Loucy (cell line): ENCODE results near the gene MYCBPAP.

Experiments
- H2AFZ ChIP-seq: fragments of 200-600 bp; sonication (generic); 2 replicates; pipeline ENCODE4 v1.6.0; 2016; ENCODE audit warnings: antibody characterized with exemption, mild to moderate bottlenecking, low read length, moderate library complexity
- H3F3A ChIP-seq: fragments of 200-600 bp; 2 replicates; pipeline ENCODE4 v1.6.0; 2016; ENCODE audit warnings: antibody characterized with exemption, low read depth, mild to moderate bottlenecking
- H3K27me3 ChIP-seq: fragments of 200-600 bp; sonication (generic); 2 replicates; pipeline ENCODE4 v1.6.1; 2014; ENCODE audit warnings: low read length, mild to moderate bottlenecking; ENCODE audit not compliant: insufficient read depth, poor library complexity, severe bottlenecking
- H3K36me3 ChIP-seq: fragments of 200-600 bp; sonication (generic); 2 replicates; pipeline ENCODE4 v1.6.1; 2016; ENCODE audit warnings: low read length; ENCODE audit not compliant: insufficient read depth
- H3K4me1 ChIP-seq: fragments of 200-600 bp; sonication (generic); 2 replicates; pipeline ENCODE4 v1.5.1; 2014; ENCODE audit warnings: low read length, mild to moderate bottlenecking; ENCODE audit not compliant: insufficient read depth, poor library complexity, severe bottlenecking
- H3K4me2 ChIP-seq: fragments of 200-600 bp; sonication (generic); 2 replicates; pipeline ENCODE4 v1.6.0; 2014; ENCODE audit warnings: antibody characterized with exemption, low read length, low read depth, mild to moderate bottlenecking; ENCODE audit not compliant: poor library complexity, severe bottlenecking
- H3K4me3 ChIP-seq: fragments of 200-600 bp; sonication (generic); 2 replicates; pipeline ENCODE4 v1.5.1; 2014; ENCODE audit warnings: low read length, mild to moderate bottlenecking, mixed read lengths; ENCODE audit not compliant: poor library complexity, severe bottlenecking
- H3K79me2 ChIP-seq: fragments of 200-600 bp; sonication (generic); 2 replicates; pipeline ENCODE4 v1.6.1; 2014; ENCODE audit warnings: low read length; ENCODE audit not compliant: insufficient read depth
- H3K9ac ChIP-seq: fragments of 200-600 bp; sonication (generic); 2 replicates; pipeline ENCODE4 v1.6.0; 2014; ENCODE audit warnings: mild to moderate bottlenecking, low read depth, low read length, moderate library complexity; ENCODE audit not compliant: poor library complexity, severe bottlenecking
- H3K9me2 ChIP-seq: fragments of 200-600 bp; sonication (generic); replicated peaks from 2 replicates; pipeline ENCODE4 v1.6.1; 2016; ENCODE audit warnings: low read depth, low read length, mixed read lengths
- H3K9me3 ChIP-seq: fragments of 200-600 bp; sonication (generic); 2 replicates; pipeline ENCODE4 v1.6.1; 2014; ENCODE audit warnings: mild to moderate bottlenecking, antibody characterized with exemption, low read length, low read depth; ENCODE audit not compliant: insufficient read depth
- H4K20me1 ChIP-seq: fragments of 200-600 bp; sonication (generic); 2 replicates; pipeline ENCODE4 v1.6.0; 2014; ENCODE audit warnings: antibody characterized with exemption, low read length, mild to moderate bottlenecking; ENCODE audit not compliant: insufficient read depth, poor library complexity, severe bottlenecking
- EZH2phosphoT487 ChIP-seq: fragments of 200-600 bp; IDR thresholded peaks from 2 replicates; pipeline ENCODE4 v1.6.1; 2018; ENCODE audit warnings: antibody characterized with exemption, mild to moderate bottlenecking, moderate library complexity, borderline replicate concordance
- TF ChIP-seq, protein P1 (sequence below): fragments of 200-600 bp; sonication (generic); conservative IDR thresholded peaks from 2 replicates; pipeline ENCODE4 v1.5.1; 2014; ENCODE audit warnings: mild to moderate bottlenecking, antibody characterized with exemption, low read length

The MYCBPAP gene

DNA sequence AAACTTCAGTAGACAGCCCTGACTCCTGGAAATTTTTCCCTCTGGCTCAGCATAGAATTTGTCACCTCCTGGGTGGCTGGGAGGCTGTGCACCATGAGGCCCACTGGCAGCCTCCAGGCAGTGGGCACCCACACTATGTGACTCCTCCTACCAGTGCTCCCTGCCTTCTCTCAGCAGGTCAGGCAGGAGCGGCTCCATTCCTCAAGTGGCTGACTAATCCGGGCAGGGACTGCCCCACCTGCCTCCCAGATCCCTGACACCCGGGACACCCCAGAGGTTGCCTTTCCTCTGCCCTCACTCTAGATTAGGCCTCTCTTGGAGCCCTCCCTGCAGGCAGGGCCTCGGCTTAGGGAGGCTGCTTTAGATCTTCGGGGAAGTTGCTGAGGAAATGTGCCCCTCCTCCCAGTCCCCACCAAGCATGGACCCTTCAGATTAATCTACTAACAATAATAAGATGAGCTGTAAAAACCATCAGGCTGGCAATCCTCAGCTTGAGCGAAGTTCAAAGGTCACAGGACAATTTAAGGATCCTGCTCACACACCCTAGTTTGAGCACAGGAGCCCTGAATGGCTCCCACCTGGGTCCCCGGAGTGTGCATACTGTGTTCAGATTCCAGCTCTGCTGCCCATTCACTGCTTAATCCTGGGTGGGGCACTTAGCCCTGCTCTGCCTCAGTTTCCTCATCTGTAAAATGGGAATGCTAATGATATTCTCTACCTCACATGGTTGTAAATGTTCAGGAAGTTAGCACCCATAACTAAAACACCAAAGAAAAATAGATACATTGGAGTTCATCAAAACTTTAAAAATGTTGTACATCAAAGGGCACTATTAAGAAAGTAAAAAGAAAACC, 10.0 kb upstream of the MYCBPAP start:
- H4K20me1 ChIP-seq, result no peaks in the 10 kb centered on the region
- no peaks in the 10 kb centered on the region for H3K79me2 ChIP-seq
- H3K4me1 ChIP-seq, result no peaks in the 10 kb centered on the region
- no peaks in the 10 kb centered on the region for H3K9me3 ChIP-seq
- no peak for TF ChIP-seq EZH2phosphoT487
- TF ChIP-seq, protein P1, sequence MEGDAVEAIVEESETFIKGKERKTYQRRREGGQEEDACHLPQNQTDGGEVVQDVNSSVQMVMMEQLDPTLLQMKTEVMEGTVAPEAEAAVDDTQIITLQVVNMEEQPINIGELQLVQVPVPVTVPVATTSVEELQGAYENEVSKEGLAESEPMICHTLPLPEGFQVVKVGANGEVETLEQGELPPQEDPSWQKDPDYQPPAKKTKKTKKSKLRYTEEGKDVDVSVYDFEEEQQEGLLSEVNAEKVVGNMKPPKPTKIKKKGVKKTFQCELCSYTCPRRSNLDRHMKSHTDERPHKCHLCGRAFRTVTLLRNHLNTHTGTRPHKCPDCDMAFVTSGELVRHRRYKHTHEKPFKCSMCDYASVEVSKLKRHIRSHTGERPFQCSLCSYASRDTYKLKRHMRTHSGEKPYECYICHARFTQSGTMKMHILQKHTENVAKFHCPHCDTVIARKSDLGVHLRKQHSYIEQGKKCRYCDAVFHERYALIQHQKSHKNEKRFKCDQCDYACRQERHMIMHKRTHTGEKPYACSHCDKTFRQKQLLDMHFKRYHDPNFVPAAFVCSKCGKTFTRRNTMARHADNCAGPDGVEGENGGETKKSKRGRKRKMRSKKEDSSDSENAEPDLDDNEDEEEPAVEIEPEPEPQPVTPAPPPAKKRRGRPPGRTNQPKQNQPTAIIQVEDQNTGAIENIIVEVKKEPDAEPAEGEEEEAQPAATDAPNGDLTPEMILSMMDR, result no peak
- no peak overlapping the region for H3K4me2 ChIP-seq
- H3F3A ChIP-seq, result no peaks in the 10 kb centered on the region
- no peak overlapping the region for H3K9ac ChIP-seq
- no peaks in the 10 kb centered on the region for H3K9me2 ChIP-seq
- no peaks in the 10 kb centered on the region for H3K27me3 ChIP-seq
- no peak overlapping the region for H2AFZ ChIP-seq
- H3K36me3 ChIP-seq, result no peaks in the 10 kb centered on the region
- no peak overlapping the region for H3K4me3 ChIP-seq

DNA sequence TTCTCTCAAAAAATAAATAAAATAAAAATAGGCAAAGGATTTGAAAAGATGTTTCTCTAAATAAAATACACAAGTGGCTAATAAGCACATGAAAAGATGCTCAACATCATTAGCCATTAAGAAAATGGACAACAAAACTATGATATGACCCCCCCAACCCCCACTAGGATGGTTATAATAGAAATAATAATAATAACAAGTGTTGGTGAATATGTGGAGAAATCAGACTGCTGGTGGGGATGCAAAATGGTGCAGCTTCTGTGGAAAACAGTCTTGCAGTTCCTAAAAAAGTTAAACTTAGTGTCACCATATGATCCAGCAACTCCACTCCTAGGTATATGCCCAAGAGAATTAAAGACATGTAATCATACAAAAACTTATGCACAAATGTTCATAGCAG, 9.0 kb upstream of the MYCBPAP start:
- Histone ChIP-seq H3K4me3 (no peak overlapping the region), H3K27me3 (no peaks in the 10 kb centered on the region), H2AFZ (no peak overlapping the region), H4K20me1 (no peaks in the 10 kb centered on the region), H3K9ac (no peak overlapping the region), H3K36me3 (no peaks in the 10 kb centered on the region), H3K9me3 (no peaks in the 10 kb centered on the region), H3K79me2 (no peaks in the 10 kb centered on the region), H3K9me2 (no peaks in the 10 kb centered on the region), H3F3A (no peaks in the 10 kb centered on the region), H3K4me2 (no peak overlapping the region), H3K4me1 (no peaks in the 10 kb centered on the region)
- TF ChIP-seq, protein P1, result no peak
- TF ChIP-seq EZH2phosphoT487, result no peak

DNA sequence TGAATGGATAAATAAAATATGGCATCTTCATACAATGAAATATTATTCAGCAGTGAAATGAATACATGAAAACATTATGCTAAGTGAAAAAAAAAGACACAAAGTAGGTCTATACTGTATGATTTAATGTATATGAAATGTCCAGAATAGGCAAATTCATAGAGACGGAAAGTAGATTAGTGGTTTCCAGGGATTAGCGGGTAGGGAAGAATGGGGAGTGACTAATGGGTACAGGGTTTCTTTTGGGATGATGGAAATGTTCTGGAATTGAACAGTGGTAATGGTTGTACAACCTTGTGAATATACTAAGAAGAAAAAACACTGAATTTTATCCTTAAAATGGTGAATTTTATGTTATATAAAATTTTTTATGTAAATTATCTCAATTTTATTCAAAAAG, 8.5 kb upstream of the MYCBPAP start:
- Histone ChIP-seq H3K9me2 (no peaks in the 10 kb centered on the region), H3K79me2 (no peaks in the 10 kb centered on the region), H3K9me3 (no peaks in the 10 kb centered on the region), H3K9ac (no peak overlapping the region), H3K36me3 (no peaks in the 10 kb centered on the region), H2AFZ (no peak overlapping the region), H3K4me1 (no peaks in the 10 kb centered on the region), H3K4me2 (no peak overlapping the region), H4K20me1 (no peaks in the 10 kb centered on the region), H3K4me3 (no peak overlapping the region), H3F3A (no peaks in the 10 kb centered on the region), H3K27me3 (no peaks in the 10 kb centered on the region)
- TF ChIP-seq, protein P1, result no peak
- no peak for TF ChIP-seq EZH2phosphoT487
